Measurements from ENCODE around the gene ZNF205.

The ZNF205 gene

DNA sequence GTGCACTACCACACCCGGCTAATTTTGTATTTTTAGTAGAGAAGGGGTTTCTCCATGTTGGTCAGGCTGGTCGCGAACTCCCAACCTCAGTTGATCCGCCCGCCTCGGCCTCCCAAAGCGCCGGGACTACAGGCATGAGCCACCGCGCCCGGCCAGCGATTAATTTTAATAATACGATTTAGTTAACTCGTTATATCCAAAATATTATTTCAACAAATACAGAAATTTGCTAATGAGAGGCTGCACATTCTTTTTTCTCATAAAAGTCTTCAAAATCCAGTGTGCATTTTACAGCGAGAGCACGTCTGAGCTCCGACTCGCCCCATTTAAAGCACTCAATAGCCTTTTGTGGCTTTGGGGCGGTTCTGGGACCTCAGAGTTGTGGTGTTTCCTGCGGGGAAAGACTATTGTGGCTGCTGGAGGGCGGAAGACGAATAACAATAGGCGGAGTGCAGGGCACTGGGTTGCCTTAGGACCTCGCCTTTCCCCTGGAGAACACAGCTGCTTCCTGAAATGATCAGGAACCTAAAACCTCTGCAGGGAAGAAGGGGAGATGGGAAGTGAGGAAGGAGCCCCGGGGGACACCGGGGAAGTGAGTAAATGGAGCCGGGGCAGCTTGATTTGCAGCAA lies 10.4 kb upstream of the ZNF205 start:
- no peak for DNase-seq (ENCODE audit: low read depth)

DNA sequence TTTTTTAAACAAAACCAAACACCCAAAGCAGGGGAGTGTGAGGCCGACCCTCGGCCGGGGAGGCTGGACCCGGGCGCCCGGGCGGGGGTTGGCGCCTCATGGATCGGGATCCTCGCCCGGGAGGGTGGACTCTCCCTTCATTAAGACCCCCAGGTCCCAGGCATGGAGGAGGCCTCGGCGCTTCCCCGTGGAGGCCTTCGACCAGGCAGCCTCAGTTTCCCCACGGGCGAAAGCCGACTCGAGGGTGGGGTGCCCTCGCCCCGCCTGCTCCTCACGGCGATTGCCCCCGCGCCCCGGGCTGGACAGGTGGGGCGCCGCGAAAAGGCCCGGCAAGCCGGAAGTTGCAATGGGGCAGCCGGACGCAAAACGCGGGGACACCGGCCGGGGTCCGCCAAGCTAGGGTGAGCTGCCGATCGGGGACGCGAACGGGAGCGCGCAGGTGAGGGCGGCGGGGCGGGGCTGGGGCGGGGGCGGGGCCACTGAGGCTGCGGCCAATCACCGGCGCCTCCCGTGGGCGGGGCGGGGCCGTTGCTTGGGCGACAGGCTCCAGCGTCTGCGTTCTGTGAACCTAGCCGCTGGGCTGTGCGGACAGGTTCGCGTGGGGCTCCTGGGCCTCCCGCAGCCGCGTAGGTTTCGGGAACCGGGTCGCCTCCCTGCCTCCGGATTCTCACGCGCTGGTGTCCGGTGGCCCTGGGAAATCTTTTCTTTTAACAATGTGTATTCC lies 6.0 kb upstream of the ZNF205 start:
- peak; percentile 86 for DNase-seq (ENCODE audit: low read depth)

DNA sequence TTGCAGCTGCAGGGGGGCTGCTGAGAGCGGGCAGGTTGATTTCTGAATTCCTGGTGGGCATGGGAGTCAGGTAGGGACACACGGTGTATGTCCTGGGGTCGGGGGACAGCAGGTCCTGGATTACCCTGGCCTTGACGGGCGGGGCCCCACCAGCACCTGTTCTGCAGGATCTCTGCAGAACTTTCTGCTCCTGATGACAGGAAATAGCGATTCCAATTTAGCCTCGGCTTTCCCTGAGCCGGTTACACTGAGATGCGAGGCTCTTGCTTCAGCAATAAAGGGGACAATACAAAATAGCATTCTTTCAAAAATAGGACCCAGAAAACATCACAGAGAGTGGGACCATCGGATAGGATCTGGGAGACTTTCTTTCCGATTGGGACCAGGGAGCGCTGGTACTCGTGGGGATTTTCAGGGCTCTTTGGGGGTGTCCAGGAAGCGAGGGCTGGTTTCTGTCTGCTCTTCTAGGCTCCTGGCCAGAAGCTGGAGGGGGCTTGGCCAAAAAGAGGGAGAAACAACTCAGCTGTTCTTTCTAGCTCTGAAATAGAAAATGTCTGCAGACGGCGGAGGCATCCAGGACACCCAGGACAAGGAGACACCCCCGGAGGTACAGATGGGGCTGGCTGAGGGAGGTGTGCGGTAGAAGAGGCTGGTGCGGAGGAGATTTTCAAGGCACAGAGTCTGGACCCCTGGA lies 642 bp downstream of the ZNF205 start:
- no peak for DNase-seq (ENCODE audit: low read depth)

DNA sequence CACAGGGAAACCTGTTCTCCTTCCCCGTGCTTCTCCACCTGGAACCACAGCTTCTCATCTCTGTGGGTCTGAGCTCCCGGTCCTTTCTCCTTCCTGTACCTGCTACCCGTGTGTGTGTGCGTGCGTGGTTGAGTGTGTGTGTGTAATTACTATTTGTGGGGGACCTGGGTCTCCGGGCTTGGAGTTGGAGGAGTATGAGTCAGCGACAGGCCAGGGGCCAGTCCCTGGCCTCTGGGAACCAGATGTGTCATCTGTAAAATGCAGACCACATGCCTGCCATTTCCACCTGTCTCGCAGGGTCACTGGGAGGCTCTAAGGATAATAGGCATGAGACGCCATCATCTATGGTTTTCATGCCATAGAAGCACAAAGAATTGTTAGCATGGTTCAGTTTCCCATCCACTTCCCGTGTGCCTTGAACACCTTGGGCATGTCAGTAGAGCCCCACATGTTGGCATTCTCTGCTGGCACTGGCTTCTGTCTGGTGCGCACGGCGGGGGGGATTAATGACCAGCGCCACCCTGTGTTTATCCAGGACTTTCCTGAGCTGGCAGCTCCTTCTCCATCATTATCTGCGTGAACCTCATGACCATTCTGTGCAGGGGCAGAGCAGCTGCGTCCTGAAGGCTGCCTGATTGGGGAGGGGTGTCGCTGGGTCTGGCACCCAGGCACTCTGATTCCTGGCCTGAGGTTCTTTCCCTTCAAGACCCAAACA lies 1.5 kb downstream of the ZNF205 start:
- no peak for DNase-seq (ENCODE audit: low read depth)

DNA sequence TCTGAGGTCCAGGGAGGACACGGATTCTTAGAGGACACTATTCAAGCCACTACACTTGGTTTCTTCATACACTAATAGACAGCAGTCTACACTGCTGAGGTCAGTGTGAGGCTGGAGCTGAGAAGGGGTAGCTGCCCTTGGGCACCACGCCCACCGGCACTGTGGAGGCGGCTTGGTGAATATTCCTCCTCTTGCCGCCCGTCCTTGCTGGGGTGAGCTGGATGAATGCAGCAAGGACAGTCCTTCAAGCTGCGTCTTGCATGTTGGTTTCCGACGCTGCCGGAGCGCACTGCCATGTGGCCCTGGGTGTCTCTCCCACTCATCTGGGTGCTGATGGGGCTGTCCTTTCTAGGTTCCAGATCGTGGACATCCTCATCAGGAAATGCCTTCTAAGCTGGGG lies 2.6 kb downstream of the ZNF205 start:
- DNase-seq (ENCODE audit: low read depth): no peak

DNA sequence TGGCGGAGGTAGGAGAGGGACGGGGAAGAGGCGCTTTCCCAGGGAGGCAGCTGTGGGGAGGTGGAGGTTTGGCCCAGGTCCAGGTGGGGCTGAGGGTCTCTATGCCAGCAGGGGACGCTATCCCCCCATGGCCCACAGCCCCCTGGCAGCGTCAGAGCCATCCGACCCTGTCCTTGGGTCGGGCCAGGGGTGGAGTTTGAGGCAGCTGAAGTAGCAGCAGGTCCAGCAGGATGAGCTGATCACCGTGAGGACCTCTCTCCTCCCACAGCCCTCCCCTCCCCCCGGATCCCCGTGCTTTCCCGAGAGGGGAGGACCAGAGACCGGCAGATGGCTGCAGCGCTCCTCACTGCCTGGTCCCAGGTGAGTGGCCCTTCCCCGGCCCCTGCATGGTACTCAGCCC lies 3.2 kb downstream of the ZNF205 start:
- no peak for DNase-seq (ENCODE audit: low read depth)

DNA sequence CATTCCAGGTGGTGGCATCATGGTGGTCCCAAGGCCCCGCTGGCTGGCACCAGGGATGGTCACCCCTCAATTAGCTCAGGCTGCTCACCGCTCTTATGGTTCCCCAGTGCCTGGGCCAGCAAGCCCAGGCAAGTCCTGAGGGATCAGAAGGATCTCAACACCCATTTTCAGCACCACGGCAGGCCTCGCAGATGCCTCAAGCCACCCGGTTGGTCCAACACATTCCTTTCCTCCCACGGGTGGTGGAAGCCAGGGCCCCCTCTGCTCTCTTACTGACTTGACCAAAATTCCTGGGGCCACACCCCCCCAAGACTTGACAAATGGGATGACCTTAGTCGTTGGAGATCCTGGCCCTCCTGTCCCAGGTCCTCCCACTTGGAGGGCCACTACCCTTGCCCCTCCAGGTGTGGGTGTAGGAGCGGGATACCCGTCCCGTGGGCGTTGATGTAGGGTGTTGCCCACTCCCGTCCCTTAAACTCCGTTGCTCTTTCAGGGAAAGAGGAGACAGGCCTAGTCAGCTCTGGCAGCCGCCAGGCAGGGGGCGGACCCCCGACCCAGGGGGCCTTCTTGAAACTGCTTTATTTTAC lies 5.9 kb downstream of the ZNF205 start:
- DNase-seq (ENCODE audit: low read depth): no peak

DNA sequence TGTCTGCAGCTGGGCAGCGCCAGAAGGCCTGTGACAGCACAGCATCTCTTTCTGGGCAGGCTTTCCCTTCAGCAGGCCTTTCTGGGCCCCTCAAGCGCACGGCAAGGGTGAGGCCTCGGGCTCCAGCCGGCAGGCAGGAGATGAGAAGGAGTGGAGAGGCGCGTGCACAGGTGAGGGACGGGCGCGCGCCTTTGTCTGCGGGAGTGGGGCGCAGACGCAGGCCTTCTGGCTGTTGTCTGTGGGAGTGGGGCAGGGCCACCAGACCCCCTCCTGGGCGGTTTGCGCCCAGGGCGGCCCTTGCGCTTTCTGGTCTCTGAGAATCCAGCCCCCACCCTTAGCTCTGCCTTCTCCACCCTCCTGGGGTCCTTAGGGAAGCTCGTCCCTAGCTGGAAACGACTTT lies 6.5 kb downstream of the ZNF205 start:
- no peak for DNase-seq (ENCODE audit: low read depth)

DNA sequence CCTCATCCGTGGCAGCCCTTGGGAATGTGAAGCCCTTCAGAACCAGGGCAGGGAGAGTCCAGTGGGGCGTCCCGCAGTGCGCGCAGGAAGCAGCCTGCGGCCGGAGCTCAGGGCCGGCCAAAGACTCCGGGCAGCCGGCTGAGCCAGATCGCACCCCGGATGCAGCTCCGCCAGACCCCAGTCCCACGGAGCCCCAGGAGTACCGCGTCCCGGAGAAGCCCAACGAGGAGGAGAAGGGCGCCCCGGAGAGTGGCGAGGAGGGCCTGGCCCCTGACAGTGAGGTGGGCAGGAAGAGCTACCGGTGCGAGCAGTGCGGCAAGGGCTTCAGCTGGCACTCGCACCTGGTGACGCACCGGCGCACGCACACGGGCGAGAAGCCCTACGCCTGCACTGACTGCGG lies 6.9 kb downstream of the ZNF205 start:
- DNase-seq (ENCODE audit: low read depth): no peak

DNA sequence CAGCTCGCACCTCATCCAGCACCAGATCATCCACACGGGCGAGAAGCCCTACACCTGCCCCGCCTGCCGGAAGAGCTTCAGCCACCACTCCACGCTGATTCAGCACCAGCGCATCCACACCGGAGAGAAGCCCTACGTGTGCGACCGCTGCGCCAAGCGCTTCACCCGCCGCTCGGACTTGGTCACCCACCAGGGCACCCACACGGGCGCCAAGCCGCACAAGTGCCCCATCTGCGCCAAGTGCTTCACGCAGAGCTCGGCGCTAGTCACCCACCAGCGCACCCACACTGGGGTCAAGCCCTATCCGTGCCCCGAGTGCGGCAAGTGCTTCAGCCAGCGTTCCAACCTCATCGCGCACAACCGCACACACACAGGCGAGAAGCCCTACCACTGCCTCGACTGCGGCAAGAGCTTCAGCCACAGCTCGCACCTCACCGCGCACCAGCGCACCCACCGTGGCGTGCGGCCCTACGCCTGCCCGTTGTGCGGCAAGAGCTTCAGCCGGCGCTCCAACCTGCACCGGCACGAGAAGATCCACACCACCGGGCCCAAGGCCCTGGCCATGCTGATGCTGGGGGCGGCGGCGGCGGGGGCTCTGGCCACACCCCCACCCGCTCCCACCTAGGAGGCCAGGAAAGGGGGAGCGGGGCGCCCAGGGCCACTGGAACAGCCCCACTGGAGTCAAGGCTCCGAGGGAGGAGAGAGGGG lies 7.5 kb downstream of the ZNF205 start:
- no peak for DNase-seq (ENCODE audit: low read depth)

DNA sequence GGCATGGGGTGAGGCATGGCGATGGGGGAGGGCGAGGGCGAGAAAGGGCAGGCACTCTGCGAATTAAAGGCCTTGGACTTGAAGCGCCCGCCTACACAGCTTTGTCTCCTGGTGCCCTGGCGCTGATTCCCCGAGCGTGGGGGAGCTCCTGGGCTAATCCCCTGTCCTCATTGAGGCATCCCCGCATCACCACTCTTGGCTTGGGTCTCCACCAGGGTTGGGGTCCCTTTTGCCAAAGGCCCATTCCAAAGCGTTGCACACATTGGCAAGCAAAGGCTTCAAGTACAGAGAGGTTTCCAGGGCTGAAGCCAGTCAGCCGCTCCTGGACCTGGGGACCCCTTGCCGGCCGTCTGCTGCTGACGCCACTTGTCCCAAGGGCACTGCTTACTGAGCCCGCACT lies 8.0 kb downstream of the ZNF205 start:
- no peak for DNase-seq (ENCODE audit: low read depth)

DNA sequence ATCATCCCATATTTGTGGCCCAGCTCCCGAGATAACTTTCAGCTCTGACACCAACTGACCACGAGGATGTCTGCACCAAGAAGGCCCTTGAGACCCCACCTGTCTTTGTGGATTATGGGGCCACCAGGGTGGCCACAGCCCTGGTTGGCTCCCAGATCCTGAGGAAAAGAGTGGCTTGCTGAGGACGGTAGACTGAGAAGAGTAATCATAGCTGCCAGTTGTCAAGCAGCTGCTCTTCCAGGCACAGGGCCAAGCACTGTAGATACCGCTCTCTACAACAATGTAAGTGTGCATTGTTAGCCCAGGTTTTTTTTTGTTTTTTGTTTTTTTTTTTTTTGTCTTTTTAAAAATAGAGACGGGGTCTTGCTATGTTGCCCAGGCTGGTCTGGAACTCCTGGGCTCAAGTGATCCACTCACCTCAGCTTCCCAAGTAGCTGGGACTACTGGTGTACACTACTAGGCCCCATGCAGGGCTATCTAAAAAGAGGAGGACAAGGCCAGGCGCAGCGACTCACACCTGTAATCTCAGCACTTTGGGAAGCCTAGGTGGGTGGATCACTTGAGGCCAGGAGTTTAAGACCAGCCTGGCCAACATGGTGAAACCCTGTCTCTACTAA lies 9.6 kb downstream of the ZNF205 start:
- DNase-seq (ENCODE audit: low read depth): no peak

DNA sequence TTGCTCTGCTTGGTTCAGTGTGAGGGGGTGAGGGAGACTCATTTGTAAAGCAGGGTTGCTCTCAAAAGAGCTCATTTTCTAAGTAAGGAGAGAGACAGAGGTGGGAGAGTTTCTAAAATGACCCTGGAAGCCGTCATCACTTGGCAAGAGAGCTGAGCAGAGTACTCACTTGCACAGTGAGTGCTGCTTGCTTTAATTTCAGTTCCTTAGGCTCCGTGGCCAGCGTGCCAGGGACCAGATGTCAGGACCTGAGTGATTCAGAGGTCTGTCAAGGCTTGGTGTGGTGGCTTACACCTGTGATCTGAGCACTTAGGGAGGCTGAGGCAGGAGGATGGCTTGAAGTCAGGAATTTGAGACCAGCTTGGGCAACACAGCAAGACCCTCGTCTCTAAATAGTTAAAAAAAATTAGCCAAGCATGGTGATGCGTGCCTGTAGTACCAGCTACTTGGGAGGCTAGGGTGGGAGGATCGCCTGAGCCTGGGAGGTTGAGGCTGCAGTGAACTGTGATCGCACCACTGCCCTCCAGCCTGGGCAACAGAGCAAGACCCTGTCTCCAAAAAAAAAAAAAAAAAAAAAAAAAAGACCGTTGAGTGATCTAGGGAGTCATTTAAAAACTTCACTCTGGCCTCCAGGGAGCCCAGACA lies 10.7 kb downstream of the ZNF205 start:
- DNase-seq (ENCODE audit: low read depth): no peak

DNA sequence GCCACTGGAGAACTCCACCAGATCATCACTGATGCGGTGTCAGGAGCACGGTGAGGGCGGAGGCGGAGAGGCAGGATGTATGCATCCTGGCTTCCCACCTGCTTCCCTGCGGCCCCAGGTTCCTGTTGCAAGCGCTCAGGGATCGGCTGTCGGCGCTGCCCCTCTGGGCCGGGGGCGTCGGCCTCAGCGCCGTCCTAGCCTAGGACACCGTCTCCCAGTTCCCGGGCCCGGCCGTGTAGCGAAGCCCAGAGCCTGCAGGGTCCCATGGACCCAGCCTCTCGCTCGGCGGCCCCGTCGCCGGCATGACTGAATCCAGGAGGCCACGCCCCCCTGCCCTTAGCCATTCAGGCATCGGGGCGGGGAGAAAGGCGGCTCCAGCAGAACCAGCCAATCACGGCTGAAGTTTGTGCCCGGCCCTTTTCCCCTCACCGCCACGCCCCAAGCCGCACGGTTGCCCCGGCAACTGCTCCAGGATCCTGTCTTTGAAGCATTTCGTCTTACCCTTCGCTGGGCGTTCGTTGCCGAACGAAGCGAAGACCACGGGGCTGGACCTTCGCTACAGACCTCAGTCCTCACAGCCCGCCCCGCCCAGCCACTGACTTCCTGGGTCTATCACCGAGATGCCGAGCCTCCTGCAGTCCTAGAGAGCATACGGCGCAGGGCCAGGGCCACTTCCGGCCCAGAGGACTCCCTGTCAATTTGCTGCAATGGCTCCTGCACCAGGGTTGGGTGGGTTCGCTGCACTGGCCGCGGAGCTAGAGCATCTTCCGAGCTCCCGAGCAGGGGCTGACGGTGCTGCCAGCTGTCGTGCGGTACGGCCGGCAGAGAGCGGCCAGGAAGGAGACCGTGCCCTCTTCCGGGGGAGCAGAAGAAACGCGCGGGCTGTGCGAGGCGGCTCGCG lies 11.8 kb downstream of the ZNF205 start:
- DNase-seq (ENCODE audit: low read depth): peak; percentile 91

DNA sequence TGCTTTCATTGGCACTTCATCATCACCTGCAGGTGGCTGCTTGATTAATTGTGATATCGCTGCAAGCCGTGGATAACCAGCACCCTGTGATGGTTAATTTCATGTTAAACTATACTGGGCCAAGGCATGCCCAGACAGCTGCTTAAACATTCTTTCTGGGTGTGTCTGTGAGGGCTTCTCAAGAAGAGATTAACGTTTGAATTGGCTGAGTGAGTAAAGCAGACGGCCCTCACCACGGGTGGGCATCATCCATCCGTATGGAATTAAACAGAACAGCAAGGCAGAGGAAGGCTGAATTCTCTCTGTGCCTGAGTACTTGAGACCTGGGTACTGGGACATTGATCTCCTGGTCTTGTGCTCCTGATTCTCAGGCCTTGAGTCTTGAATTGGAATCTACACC lies 15.4 kb downstream of the ZNF205 start:
- no peak for DNase-seq (ENCODE audit: low read depth)

DNA sequence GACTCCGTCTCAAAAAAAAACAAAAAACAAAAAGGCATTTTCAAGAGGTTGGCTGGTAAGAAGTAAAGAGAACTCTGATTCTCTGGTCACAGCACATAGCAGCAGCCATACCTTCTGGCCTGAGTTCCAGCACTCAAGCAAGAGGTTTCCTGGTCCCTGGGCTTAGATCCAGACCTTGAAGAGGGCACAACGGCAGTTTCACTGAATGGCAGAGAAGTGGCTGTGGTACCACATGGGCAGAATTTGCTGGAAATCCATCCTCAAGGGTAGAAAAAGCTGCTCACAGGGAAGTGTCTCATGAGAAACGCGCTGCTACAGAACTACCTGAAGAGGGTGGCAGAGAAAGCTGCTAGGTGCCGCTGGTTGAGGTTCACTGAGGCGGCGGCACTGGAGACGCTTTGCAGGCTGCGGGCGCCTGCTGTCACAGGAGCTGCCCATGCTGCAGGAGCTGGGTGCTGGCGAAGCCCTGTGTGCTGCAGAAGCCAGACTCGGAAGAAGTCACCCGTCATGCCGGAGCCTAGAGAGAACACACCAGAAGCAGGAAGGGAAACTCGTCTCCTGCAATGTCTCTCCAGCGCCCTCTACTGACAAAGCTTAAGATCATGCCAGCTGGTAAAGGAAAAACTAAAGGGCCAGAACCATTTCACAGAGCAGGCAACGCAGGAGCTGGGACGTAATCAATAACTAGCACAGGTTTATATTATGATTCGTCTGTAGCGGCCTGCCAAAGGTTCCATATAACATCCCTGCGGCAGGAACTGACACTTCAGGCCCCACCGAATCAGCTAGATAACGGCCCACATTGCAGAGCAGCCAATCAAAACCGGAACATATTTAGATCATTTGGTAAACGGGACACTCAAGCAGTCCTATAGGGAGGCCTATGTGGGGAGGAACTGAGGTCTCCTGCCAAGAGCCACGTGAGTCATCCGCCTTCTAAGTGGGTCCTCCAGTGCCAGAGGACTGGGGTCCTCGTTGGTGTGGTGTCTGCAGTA lies 17.0 kb downstream of the ZNF205 start:
- peak; percentile 85 for DNase-seq (ENCODE audit: low read depth)

DNA sequence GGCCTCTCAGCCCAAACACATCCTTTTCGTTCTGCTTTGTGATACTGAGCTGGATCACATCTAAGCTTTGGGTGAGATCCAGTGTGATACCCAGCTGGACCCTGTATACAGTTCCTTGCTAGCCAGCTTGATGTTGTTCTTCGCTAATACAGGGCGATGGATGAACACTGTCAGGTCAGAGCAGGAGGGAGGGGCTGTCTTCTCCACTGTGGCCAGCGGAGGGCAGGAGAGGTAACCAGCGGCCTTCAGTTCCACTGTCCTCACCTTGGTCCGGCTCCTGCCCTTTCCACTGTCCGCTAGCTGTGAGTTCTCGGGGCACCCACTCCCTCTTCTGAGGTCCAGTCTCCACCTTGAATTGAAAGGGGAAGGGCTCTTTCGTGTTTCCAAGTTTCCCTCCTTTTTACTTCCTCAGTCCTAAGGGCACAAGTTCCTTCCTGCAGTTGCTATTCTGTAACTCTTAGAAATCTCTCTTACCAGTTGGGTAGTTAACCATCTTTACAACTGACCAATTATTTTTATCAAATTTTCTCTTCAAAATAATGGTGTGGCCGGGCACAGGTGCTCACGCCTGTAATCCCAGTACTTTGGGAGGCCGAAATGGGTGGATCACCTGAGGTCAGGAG lies 19.5 kb downstream of the ZNF205 start:
- peak; percentile 41 for DNase-seq (ENCODE audit: low read depth)

DNA sequence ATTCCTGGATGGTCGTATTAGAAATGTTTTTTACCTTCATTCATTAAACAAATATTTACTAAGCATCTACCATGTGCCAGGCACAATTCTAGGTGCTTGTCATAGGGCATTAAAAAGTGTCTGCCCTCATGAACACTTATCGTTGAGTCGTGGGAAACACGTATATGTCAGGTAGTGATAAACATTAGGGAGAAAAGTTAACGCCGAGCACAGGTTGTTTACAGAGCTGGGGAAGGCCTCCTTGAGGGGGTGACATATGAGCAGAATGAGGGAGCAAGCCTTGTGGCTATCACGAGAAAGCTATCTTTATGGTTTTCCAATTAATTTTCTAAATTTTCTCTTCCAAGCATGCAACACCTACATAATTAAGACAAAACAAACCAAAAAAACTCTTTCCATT lies 21.5 kb downstream of the ZNF205 start:
- no peak for DNase-seq (ENCODE audit: low read depth)
